Nucleus accumbens (tissue), 56 donors: ENCODE data around the gene TGFB1I1.
"Not testable (repeated sequence)": the region's sequence is repeated elsewhere in the genome, so short reads cannot be mapped to it uniquely, and the experiment has no call there.

Experiments
- DNase-seq, 56 donors: peaks; one replicate each; lab custom pipeline; 2025; lab: John Stamatoyannopoulos, UW

TGFB1I1 gene

GRCh38 chr16:31505483-31505882, 33.5 kb downstream of the TGFB1I1 start:
- no peak for DNase-seq

DNA sequence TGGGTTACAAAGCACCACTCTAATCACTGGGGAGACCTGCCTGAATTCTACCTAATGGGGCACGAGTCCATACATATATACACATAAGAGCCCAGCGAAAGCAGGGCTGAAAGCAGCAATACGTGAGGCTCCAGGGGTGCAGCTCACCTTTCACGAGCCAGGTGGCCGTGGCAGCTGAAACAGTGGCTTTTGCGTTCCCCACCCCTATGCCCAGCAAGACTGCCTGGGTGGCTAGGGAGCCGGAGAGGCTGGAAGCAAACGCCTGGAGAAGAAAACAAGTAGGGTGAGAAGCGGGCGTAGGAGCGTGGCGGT, 35.6 kb downstream of the TGFB1I1 start:
- DNase-seq = no peak

- DNase-seq = peak in 55 of 56 donors; percentile 25 to 94 (median 85)
Measured at GRCh38 chr16:31507929-31508705, 36.2 kb downstream of the TGFB1I1 start, which contains the start of gene RUSF1. TSS of gene RUSF1 (minus strand) at chr16:31508391. CDS start at chr16:31508373, 18 bp downstream.

DNA sequence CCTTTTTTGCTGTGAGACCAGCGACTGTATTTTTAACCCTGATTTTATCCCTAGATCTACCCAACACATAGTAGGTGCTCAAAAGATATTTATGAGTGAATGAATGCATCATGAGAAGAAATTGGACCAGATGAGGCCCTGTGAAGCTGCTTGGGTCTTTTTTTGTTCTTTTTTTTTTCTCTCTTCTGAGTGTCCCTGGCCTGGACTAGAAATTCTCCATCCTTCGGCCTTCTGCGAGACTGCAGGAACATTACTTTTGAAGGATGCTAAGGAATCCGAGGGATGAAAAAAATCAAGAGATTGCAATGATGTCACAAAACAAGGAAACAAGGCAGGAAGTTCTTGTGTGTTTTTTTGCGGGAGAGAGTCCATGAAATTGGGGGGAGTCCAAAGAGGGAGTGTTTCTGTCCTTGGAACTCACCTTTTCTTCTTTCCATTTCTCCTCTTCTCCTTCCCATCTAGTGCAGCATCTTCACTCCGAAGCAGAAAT, 36.8 kb downstream of the TGFB1I1 start:
- DNase-seq = no peak

DNA sequence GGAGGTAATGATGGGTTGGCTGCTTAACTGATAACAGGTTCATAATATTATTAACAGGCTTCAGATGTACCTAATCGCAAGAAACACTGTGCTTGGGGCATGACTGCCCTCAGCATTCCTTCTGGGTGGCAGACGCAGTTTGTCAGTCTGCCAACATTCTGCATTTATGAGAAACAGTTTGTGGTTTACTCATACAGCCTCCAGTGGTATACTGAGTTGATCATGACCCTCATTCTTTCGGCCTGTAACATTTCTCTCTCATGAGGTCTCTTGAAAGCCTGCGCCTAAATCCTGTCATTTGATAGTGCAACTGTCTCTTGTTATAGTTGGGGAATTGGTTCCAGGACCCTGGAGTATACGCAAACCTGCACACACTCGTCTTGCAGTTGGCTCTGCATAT, 41.2 kb downstream of the TGFB1I1 start:
- DNase-seq = no peak

- DNase-seq = no peak
Measured at GRCh38 chr16:31513884-31514283, 41.9 kb downstream of the TGFB1I1 start.

DNA sequence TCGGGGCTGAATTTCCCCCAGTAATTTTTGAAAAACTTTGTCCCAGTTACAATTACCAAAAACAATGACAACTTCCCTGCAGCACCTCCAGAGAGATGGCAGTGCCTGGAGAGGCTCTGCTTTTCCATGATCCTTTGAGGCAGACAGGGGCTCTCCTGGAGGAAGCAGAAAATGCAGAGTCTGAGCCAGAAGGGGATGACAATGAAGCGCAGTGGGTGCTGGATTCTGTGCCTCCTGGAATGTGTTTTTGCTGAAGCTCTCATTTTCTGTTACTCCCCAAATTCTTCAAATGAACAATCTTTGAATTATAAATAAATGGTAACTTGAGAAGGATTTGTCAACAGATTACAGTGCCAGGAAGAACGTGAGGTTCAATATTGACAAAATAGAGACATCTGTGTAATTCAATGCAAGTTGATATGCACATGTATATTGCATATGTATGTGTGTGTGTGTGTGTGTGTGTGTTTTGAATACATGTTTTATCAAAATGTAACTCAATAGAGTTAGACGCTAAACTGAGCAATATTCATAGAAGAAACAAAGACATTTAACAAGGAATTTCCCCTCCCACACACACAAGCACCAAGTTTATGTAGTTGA, 45.9 kb downstream of the TGFB1I1 start:
- no peak for DNase-seq

DNA sequence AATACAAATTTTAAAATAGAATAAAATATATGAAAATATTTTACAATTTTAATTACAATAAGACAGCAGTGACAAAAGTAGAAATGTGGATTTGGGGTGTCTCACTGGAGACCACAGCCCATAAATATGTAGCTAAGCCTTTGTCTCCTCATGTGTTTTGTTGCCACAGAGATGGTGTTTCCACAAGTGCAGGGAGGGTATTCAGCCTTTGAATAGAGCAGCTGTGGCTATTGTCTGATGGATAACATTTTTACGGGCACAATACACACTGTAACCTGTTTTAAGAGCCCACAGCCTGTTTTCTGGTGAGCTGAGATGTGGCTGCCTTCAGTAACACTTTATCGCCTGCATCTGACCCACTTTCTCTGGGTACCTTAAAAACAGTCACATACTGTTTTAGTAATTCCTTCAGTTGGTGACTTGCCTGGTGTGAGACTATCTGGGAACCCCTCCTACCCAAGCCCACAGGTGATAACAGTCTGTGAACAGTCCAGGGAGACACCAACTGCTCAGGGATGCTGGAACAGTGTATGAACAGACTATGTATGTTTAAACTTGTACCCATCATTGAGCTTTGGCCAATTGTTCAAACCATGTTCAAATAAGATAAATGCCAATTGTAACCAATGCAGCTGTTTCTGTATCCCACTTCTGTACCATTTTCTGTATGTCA, 47.9 kb downstream of the TGFB1I1 start:
- DNase-seq = no peak

DNA sequence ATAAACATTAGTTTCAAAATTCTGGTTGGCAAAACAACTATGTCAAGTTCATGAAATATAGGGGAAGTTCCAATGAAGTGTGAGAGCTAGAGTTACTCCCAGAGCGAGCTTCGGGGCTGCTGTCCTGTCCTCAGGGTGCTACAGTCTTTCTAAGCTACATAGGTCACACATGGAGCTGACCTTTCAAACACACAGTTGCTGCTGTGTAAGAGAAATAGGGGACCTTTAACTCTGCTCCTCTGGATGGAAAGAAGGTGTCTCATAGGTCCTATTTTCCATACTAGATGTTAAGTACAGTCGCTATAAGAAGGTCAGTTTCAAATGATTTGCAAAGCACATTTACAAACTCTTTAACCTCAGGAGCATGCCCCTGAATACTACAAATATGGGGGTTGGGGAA, 49.4 kb downstream of the TGFB1I1 start:
- DNase-seq = no peak

GRCh38 chr16:31522071-31522470, 50.1 kb downstream of the TGFB1I1 start:
- no peak for DNase-seq

GRCh38 chr16:31523768-31524167, 51.8 kb downstream of the TGFB1I1 start:
- DNase-seq = not testable (repeated sequence)

DNA sequence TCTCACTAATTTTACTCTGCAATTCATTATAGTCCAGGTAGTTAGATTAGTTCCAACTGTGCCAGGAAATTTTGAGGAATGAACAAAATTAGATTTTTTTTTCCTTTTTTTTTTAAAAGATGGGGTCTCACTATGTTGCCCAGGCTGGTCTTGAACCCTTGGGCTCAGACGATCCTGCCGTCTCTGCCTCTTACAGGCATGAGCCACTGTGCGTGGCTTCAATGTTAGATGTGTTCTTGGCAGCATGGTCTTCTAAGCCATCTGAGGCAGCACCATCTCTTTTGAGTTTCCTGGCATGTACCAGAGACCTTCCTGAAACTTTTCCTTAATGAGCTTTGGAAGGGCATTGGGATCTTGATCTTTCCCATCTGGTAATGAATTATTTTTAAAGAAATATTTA, 53.2 kb downstream of the TGFB1I1 start:
- DNase-seq = no peak
